Adrenal gland (tissue), 12 donors: ENCODE measurements around the gene SLC5A11. TPM values are rescaled to one million over a fixed set of nuclear protein-coding genes. Genes with fewer than 3 reads are reported as not detected.
"Not testable (repeated sequence)": the region's sequence is repeated elsewhere in the genome, so short reads cannot be mapped to it uniquely, and the experiment has no call there.

Experiments
- DNase-seq, 7 donors: peaks; one replicate each; pipeline ENCODE4 v3.0.0-alpha.2; 2019 to 2020
- H3K27ac ChIP-seq, 5 donors: fragments of 200-600 bp; sonication (generic) in 4 of 5; 1 replicate in 3 of 5; 2 replicates in 2 of 5; pipeline versions ENCODE4 v1.5.1 to v1.8.0; 2016 to 2020; ENCODE audit warnings: mild to moderate bottlenecking in 1 of 5
- H3K27me3 ChIP-seq: fragments of 200-600 bp; 2 replicates; pipeline ENCODE4 v1.8.0; 2021
- H3K36me3 ChIP-seq, 2 donors: fragments of 200-600 bp; replicated peaks in 1 of 2; 1 replicate in 1 of 2; 2 replicates in 1 of 2; pipeline versions ENCODE4 v1.5.1 to v1.8.0; 2018 to 2022
- H3K4me1 ChIP-seq, 2 donors: fragments of 200-600 bp; replicated peaks in 1 of 2; 1 replicate in 1 of 2; 2 replicates in 1 of 2; pipeline versions ENCODE4 v1.5.1 to v1.8.0; 2018 to 2021
- H3K4me3 ChIP-seq, 4 donors: fragments of 200-600 bp; sonication (generic) in 3 of 4; one replicate each; pipeline ENCODE4 v1.5.1; 2016 to 2018
- H3K9me3 ChIP-seq, 3 donors: fragments of 200-600 bp; sonication (generic) in 1 of 3; replicated peaks in 1 of 3; 1 replicate in 2 of 3; 2 replicates in 1 of 3; pipeline versions ENCODE4 v1.5.1 to v1.8.0; 2016 to 2021
- POLR2A ChIP-seq, 2 donors: fragments of 450-650 bp; IDR thresholded peaks; one replicate each; pipeline ENCODE4 v1.6.1; 2017; ENCODE audit warnings: antibody characterized with exemption in 2 of 2, mild to moderate bottlenecking in 2 of 2, moderate library complexity in 1 of 2
- WGBS, 4 donors: extraction: QIAGEN DNeasy Blood & Tissue Kit in 2 of 4; methylation state at CpG; one replicate each; pipeline versions ENCODE4 v1.1.5 to v1.1.7; 2013 to 2017; 5-methylcytosine and 5-hydroxymethylcytosine counted together
- intact Hi-C, 2 donors: fragments of 100-400 bp; cut with DNase I; formaldehyde crosslinking; loops; one replicate each; pipeline versions ENCODE4 v1.14.1 to v1.15.0; 2022 to 2023
- polyA plus RNA-seq, 3 donors: library from polyadenylated mRNA; stranded (reverse); fragments of 200-250 nt in 2 of 3; fragments of 350-450 nt in 1 of 3; fragmentation: Illumina TruSeq in 1 of 3; extraction: RNeasy Lipid Tissue Mini Kit (QIAGEN cat#74804) in 1 of 3; gene quantifications; one replicate each; pipeline ENCODE4 v1.2.3, GENCODE V29; 2013 to 2014
- total RNA-seq, 9 donors: library from RNA; depleted of rRNA in 4 of 9; stranded (reverse); fragments of >200 nt in 4 of 9; fragments of 120-200 nt in 1 of 9; fragmentation: NEBNext Ultra II Directional in 1 of 9; extraction: Animal tissue kit (Norgen Biotek cat#: 25700) in 1 of 9; gene quantifications; one replicate each; pipeline versions ENCODE4 v1.1.0 to v1.2.4, GENCODE V29; 2013 to 2023
- TF ChIP-seq, protein P1 (sequence below), 6 experiments: fragments of 450-650 bp in 4 of 6; fragments of 200-600 bp in 2 of 6; sonication (generic) in 1 of 6; IDR thresholded peaks; 1 replicate in 5 of 6; 2 replicates in 1 of 6; pipeline versions ENCODE4 v1.5.1 to v1.8.0; 2016 to 2021; ENCODE audit warnings: antibody characterized with exemption in 6 of 6, mild to moderate bottlenecking in 2 of 6, moderate library complexity in 1 of 6
- donor health status: healthy with polysubstance abuse.
- donor health status: Bipolar disorder and iron deficiency.
- donor health status: DM: yes; HTN: yes; CAD: no.
- donor health status: DM: no; HTN: no; CAD: no.
- donor health status: DM: no; HTN: no; CAD: no.
- donor health status: DM: yes; HTN: yes; CAD: no.

SLC5A11 gene
- total and polyA plus RNA-seq, 12 donors, result 0.17 to 0.57 (median 0.43) TPM; not detected in 8

GRCh38 chr16:24807301-24807700 lies 38.5 kb upstream of the SLC5A11 start:
- H3K27me3 ChIP-seq, result no peaks in the 10 kb centered on the region
- intact Hi-C loops, result loop anchor here in 1 of 2 donors (10.0 kb wide), 1 partner anchor 242 kb away; no protein-coding TSS in a partner anchor
- H3K36me3 ChIP-seq, result peaks cover 0 to 96% of the 10 kb centered on the region in 2 donors
- H3K4me1 ChIP-seq, result no peaks in the 10 kb centered on the region
- TF ChIP-seq POLR2A (IDR thresholded peaks at IDR 0.05), result no peak
- TF ChIP-seq, protein P1, sequence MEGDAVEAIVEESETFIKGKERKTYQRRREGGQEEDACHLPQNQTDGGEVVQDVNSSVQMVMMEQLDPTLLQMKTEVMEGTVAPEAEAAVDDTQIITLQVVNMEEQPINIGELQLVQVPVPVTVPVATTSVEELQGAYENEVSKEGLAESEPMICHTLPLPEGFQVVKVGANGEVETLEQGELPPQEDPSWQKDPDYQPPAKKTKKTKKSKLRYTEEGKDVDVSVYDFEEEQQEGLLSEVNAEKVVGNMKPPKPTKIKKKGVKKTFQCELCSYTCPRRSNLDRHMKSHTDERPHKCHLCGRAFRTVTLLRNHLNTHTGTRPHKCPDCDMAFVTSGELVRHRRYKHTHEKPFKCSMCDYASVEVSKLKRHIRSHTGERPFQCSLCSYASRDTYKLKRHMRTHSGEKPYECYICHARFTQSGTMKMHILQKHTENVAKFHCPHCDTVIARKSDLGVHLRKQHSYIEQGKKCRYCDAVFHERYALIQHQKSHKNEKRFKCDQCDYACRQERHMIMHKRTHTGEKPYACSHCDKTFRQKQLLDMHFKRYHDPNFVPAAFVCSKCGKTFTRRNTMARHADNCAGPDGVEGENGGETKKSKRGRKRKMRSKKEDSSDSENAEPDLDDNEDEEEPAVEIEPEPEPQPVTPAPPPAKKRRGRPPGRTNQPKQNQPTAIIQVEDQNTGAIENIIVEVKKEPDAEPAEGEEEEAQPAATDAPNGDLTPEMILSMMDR (IDR thresholded peaks at IDR 0.05), result no peak
- DNase-seq, result no peak
- 27 to 57% (median 49%) methylated on average over 1 of the region's 1 CpG for WGBS, 4 donors
- H3K4me3 ChIP-seq, result no peak overlapping the region
- no peaks in the 10 kb centered on the region for H3K9me3 ChIP-seq
- no peak overlapping the region for H3K27ac ChIP-seq

DNA sequence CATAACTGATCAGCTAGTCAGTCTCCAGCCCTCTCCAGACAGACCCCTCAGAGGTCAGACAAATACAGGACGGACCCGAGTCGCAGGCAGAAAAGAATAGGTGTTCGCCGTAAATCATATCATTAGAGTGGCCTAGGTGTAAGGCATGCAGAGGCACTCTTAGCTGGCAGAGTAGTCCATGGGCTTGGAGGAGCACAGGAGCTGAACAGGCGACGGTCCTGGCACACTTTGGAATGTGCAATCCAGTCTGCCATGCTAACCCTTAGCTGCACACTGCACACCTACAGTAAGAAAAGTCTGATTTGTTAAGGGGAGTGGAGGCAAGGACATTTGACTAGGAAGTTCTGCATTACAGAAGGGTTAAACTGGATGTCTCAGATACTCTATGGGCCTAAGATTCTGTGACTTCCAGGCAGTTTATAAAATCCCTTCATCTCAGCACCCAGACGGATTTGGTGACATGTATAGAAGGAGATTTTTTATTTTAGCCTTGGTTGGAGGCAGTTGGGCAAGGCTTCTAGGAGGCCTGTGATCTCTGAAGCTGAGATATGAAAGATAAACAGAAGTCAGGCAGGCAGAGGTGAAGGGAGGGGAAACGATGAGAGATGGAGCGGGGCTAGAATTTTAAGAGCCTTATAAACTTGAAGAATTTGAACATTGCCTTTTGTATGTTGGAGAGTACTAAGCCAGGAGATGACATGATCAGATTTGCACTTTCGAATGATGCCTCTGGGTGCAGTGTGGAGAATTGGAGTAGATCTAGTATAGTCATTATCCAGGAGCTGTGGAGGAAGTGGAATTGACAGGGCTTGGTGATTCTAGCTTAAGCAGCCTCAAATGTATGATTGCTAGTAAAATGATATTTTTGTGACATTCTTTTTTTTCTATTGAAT lies 34.6 kb upstream of the SLC5A11 start:
- H3K9me3 ChIP-seq, result no peaks in the 10 kb centered on the region
- intact Hi-C loops, result no loop called here
- H3K27me3 ChIP-seq, result no peaks in the 10 kb centered on the region
- peaks cover 0 to 96% of the 10 kb centered on the region in 2 donors for H3K36me3 ChIP-seq
- H3K4me1 ChIP-seq, result peaks cover 0 to under 1% of the 10 kb centered on the region in 2 donors
- no peak for TF ChIP-seq POLR2A (IDR thresholded peaks at IDR 0.05)
- TF ChIP-seq, protein P1 (IDR thresholded peaks at IDR 0.05), result no peak
- H3K27ac ChIP-seq, result peak overlapping the region in 1 of 5 donors; percentile 20
- WGBS, 4 donors, result 66 to 76% (median 72%) methylated on average over 11 of the region's 11 CpGs
- DNase-seq, result peak in 1 of 7 donors; percentile 49
- H3K4me3 ChIP-seq, result no peak overlapping the region

DNA sequence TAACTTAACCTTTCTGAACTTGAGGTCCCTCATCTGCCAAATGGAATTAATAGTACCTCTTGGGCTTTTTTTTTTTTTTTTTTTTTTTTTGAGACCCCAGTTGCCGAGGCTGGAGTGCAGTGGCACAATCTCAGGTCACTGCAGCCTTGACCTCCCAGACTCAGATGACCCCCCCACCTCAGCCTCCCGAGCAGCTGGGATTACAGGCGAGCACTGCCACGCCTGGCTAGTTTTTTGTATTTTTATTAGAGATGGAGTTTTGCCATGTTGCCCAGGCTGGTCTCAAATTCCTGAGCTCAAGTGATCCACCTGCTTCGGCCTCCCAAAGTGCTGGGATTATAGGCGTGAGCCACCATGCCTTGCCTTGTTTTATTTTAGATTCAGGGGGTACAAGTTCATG lies 33.0 kb upstream of the SLC5A11 start:
- not testable (repeated sequence) for H3K27ac ChIP-seq

DNA sequence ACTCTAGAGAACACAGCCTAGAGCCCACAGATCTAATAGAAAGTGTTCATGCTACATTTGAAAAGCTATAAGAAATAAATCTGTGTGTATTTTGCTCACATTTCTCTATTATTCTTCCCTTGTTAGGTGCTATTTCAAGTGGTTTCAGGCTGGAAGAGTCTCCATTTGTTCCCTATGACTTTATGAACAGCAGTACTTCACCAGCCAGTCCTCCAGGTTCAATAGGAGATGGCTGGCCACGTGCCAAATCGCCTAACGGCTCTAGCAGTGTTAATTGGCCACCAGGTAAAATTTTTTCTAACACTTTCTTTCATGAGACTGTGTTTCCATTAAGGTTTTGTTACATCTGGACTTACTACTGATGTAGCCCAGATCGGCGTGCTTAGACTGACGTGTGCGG lies 30.7 kb upstream of the SLC5A11 start:
- H3K36me3 ChIP-seq, result peaks cover 0 to 96% of the 10 kb centered on the region in 2 donors
- H3K27ac ChIP-seq, result no peak overlapping the region
- H3K27me3 ChIP-seq, result no peaks in the 10 kb centered on the region
- DNase-seq, result peak in 1 of 7 donors; percentile 48
- no peak for TF ChIP-seq POLR2A (IDR thresholded peaks at IDR 0.05)
- TF ChIP-seq, protein P1 (IDR thresholded peaks at IDR 0.05), result no peak
- peaks cover 0 to 21% of the 10 kb centered on the region in 2 donors for H3K4me1 ChIP-seq
- no peak overlapping the region for H3K4me3 ChIP-seq
- WGBS, 4 donors, result 82 to 87% (median 85%) methylated on average over 7 of the region's 7 CpGs
- no peaks in the 10 kb centered on the region for H3K9me3 ChIP-seq
- intact Hi-C loops, result no loop called here

More for the DNA sequence above, 33.0 kb upstream of the SLC5A11 start:
- intact Hi-C loops, H3K27me3 ChIP-seq, H3K9me3 ChIP-seq, H3K4me1 ChIP-seq, H3K4me3 ChIP-seq: not testable (repeated sequence)
- 62 to 68% (median 65%) methylated on average over 6 of the region's 6 CpGs for WGBS, 4 donors
- DNase-seq, result peak in 1 of 7 donors; percentile 41
- H3K36me3 ChIP-seq, result peaks cover 0 to 96% of the 10 kb centered on the region in 2 donors
